Measurements from ENCODE around the gene EVA1B. TPM values are rescaled to one million over a fixed set of nuclear protein-coding genes. Genes with fewer than 3 reads are reported as not detected.

Gene EVA1B
- total RNA-seq, 6 experiments from 2014 or later: 3.2 to 20.6 (median 5.1) TPM

GRCh38 chr1:36367066-36367465, 43.6 kb upstream of the EVA1B start:
- H3K9me3 ChIP-seq: no peaks in the 10 kb centered on the region
- intact Hi-C loops (cut with DNase I): no loop called here
- 50% methylated on average over 1 of the region's 5 CpGs for WGBS (ENCODE audit: insufficient coverage, low coverage, low lambda C conversion rate, missing lambda C conversion rate)
- DNase-seq (no peak), ATAC-seq (no peak)
- H3K27ac ChIP-seq: no peak overlapping the region
- H3K4me3 ChIP-seq: no peak overlapping the region
- H3K36me3 ChIP-seq: peaks cover 0 to 23% (median 3%) of the 10 kb centered on the region in 4 donors
- H3K4me1 ChIP-seq: peaks cover 0 to 16% (median 0%) of the 10 kb centered on the region in 4 donors
- TF ChIP-seq POLR2A (IDR thresholded peaks at IDR 0.05) (no peak), CTCF (IDR thresholded peaks at IDR 0.05) (no peak)
- H3K27me3 ChIP-seq: no peaks in the 10 kb centered on the region

GRCh38 chr1:36366091-36366661, 42.7 kb upstream of the EVA1B start:
- peaks cover 0 to 25% (median 7%) of the 10 kb centered on the region in 4 donors for H3K36me3 ChIP-seq
- intact Hi-C loops (cut with DNase I): no loop called here
- WGBS (ENCODE audit: insufficient coverage, low coverage, low lambda C conversion rate, missing lambda C conversion rate): 58% methylated on average over 15 of the region's 18 CpGs
- ATAC-seq (peak; percentile 16 to 57 (median 42)), DNase-seq (peak in 1 of 3 donors; percentile 36)
- H3K4me3 ChIP-seq: no peak overlapping the region
- H3K9me3 ChIP-seq: no peaks in the 10 kb centered on the region
- TF ChIP-seq POLR2A (IDR thresholded peaks at IDR 0.05): no peak
- no peak for TF ChIP-seq CTCF (IDR thresholded peaks at IDR 0.05)
- H3K27ac ChIP-seq: peak overlapping the region; percentile 27 to 42 (median 41)
- H3K4me1 ChIP-seq: peaks cover 0 to 7% (median 0%) of the 10 kb centered on the region in 4 donors
- no peaks in the 10 kb centered on the region for H3K27me3 ChIP-seq

- ATAC-seq: peak in 2 of 4 donors; percentile 12 to 37
- no peaks in the 10 kb centered on the region for H3K9me3 ChIP-seq
- H3K4me1 ChIP-seq: peaks cover 0 to 6% (median 0%) of the 10 kb centered on the region in 4 donors
- no peaks in the 10 kb centered on the region for H3K27me3 ChIP-seq
- H3K27ac ChIP-seq: peak overlapping the region in 2 of 3 donors; percentile 27 to 41
- H3K36me3 ChIP-seq: peaks cover 0 to 25% (median 7%) of the 10 kb centered on the region in 4 donors
- no peak for TF ChIP-seq POLR2A (IDR thresholded peaks at IDR 0.05)
- TF ChIP-seq CTCF (IDR thresholded peaks at IDR 0.05): no peak
- peak in 1 of 3 donors; percentile 38 for DNase-seq
- WGBS (ENCODE audit: insufficient coverage, low coverage, low lambda C conversion rate, missing lambda C conversion rate): 38% methylated on average over 1 of the region's 1 CpG
- intact Hi-C loops (cut with DNase I): no loop called here
- no peak overlapping the region for H3K4me3 ChIP-seq
These were observed 41.9 kb upstream of the EVA1B start for GRCh38 chr1:36365381-36365780.

GRCh38 chr1:36359911-36360550, 36.6 kb upstream of the EVA1B start:
- Histone ChIP-seq H3K27ac (no peak overlapping the region), H3K4me1 (no peaks in the 10 kb centered on the region), H3K36me3 (peaks cover 0 to 61% (median 23%) of the 10 kb centered on the region in 4 donors), H3K4me3 (no peak overlapping the region), H3K27me3 (no peaks in the 10 kb centered on the region), H3K9me3 (no peaks in the 10 kb centered on the region)
- 84% methylated on average over 5 of the region's 6 CpGs for WGBS (ENCODE audit: insufficient coverage, low coverage, low lambda C conversion rate, missing lambda C conversion rate)
- no peak for TF ChIP-seq POLR2A (IDR thresholded peaks at IDR 0.05)
- no peak for TF ChIP-seq CTCF (IDR thresholded peaks at IDR 0.05)
- intact Hi-C loops (cut with DNase I): no loop called here
- DNase-seq (no peak), ATAC-seq (peak in 2 of 4 donors; percentile 36 to 40)
